ENCODE data around the gene RUFY1. TPM values are rescaled to one million over a fixed set of nuclear protein-coding genes. Genes with fewer than 3 reads are reported as not detected.

Gene RUFY1
- total RNA-seq, 1 experiment from 2014 or later = 41.4 TPM

DNA sequence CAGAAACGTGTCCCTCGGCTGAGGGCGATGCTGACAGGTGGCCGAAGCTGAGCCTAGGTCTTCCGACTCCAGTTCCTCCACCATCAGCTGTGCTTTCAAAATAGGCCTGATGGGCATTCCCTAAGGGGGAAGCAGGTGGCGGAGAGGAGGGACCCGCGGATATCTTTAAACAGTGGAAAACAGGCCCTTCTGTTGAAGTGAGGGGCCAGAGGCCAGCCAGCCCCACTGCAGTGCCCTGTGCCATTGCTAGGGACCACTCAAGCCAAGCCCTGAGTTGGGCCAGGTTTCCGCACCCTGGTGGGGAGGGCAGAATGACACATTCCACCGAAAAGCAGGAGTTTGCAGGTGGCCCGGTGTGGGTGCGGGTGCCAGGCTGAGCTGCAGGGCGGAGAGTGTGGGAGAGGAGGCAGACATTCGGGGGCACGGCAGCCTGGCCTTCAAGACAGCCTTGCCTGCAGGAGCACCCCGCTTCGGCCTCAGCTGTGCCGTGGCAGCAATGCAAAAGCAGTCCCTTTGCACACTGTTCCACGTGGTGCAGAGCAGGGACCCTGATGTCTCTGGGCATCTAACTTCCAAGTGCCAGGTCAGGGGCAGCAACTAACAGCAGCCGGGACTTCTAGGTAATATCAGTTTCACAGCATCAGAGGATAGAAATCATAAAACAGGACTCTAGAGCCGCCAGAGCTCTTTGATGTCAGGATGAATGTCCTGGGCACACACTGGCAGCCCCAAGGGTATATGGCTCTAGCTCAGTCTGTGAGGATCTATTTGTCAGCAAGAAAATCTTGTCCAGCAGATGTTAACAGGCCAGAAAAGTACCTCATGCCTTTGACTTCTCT is 55.9 kb downstream of the RUFY1 start:
- no peaks in the 10 kb centered on the region for H3K27me3 ChIP-seq (replicated peaks; ENCODE audit: insufficient read depth, low read depth, low read length, poor library complexity)
- ChIA-PET POLR2A (ENCODE audit: low non-redundant PET) (no interaction called here), CTCF (no interaction called here)
- no peaks in the 10 kb centered on the region for H3K9me3 ChIP-seq (ENCODE audit: low read depth, low read length, poor library complexity, severe bottlenecking)
- no peak for TF ChIP-seq CTCF (conservative IDR thresholded peaks at IDR 0.05; ENCODE audit: low read depth, low read length)
- TF ChIP-seq EZH2 (IDR thresholded peaks at IDR 0.05; ENCODE audit: borderline replicate concordance, low read depth, low read length, poor library complexity, severe bottlenecking) = no peak
- H3K36me3 ChIP-seq (ENCODE audit: insufficient read depth, low read length, poor library complexity, severe bottlenecking) = peaks cover 45% of the 10 kb centered on the region
- H3K4me1 ChIP-seq (ENCODE audit: insufficient read depth, low read length, poor library complexity, severe bottlenecking) = no peaks in the 10 kb centered on the region
- no peak overlapping the region for H3K4me3 ChIP-seq (ENCODE audit: low read depth, low read length, poor library complexity, severe bottlenecking)
- BruUV-seq (replicated peaks) = no TSS peak
- H3K27ac ChIP-seq (ENCODE audit: low read depth, low read length, poor library complexity, severe bottlenecking) = no peak overlapping the region
- DNase-seq (ENCODE audit: low spot score) = no peak
- intact Hi-C loops (cut with micrococcal nuclease; ENCODE audit: unreplicated experiment) = no loop called here

- peaks cover 51% of the 10 kb centered on the region for H3K36me3 ChIP-seq (ENCODE audit: insufficient read depth, low read length, poor library complexity, severe bottlenecking)
- no peaks in the 10 kb centered on the region for H3K27me3 ChIP-seq (replicated peaks; ENCODE audit: insufficient read depth, low read depth, low read length, poor library complexity)
- H3K4me1 ChIP-seq (ENCODE audit: insufficient read depth, low read length, poor library complexity, severe bottlenecking) = no peaks in the 10 kb centered on the region
- TF ChIP-seq EZH2 (IDR thresholded peaks at IDR 0.05; ENCODE audit: borderline replicate concordance, low read depth, low read length, poor library complexity, severe bottlenecking) (no peak), CTCF (conservative IDR thresholded peaks at IDR 0.05; ENCODE audit: low read depth, low read length) (no peak)
- POLR2A ChIA-PET (ENCODE audit: low non-redundant PET) = no interaction called here
- no peaks in the 10 kb centered on the region for H3K9me3 ChIP-seq (ENCODE audit: low read depth, low read length, poor library complexity, severe bottlenecking)
- CTCF ChIA-PET = no interaction called here
- intact Hi-C loops (cut with micrococcal nuclease; ENCODE audit: unreplicated experiment) = no loop called here
- no peak for DNase-seq (ENCODE audit: low spot score)
- no peak overlapping the region for H3K27ac ChIP-seq (ENCODE audit: low read depth, low read length, poor library complexity, severe bottlenecking)
- BruUV-seq (replicated peaks) = no TSS peak
- no peak overlapping the region for H3K4me3 ChIP-seq (ENCODE audit: low read depth, low read length, poor library complexity, severe bottlenecking)
Measured at GRCh38 chr5:179606910-179607159, 56.5 kb downstream of the RUFY1 start.

GRCh38 chr5:179607160-179607931 is 57.0 kb downstream of the RUFY1 start:
- CTCF ChIA-PET = no interaction called here
- DNase-seq (ENCODE audit: low spot score) = no peak
- no peaks in the 10 kb centered on the region for H3K27me3 ChIP-seq (replicated peaks; ENCODE audit: insufficient read depth, low read depth, low read length, poor library complexity)
- no peaks in the 10 kb centered on the region for H3K4me1 ChIP-seq (ENCODE audit: insufficient read depth, low read length, poor library complexity, severe bottlenecking)
- POLR2A ChIA-PET (ENCODE audit: low non-redundant PET) = no interaction called here
- BruUV-seq (replicated peaks) = no TSS peak
- no peak overlapping the region for H3K27ac ChIP-seq (ENCODE audit: low read depth, low read length, poor library complexity, severe bottlenecking)
- TF ChIP-seq EZH2 (IDR thresholded peaks at IDR 0.05; ENCODE audit: borderline replicate concordance, low read depth, low read length, poor library complexity, severe bottlenecking) (no peak), CTCF (conservative IDR thresholded peaks at IDR 0.05; ENCODE audit: low read depth, low read length) (no peak)
- no peaks in the 10 kb centered on the region for H3K9me3 ChIP-seq (ENCODE audit: low read depth, low read length, poor library complexity, severe bottlenecking)
- H3K36me3 ChIP-seq (ENCODE audit: insufficient read depth, low read length, poor library complexity, severe bottlenecking) = peaks cover 55% of the 10 kb centered on the region
- intact Hi-C loops (cut with micrococcal nuclease; ENCODE audit: unreplicated experiment) = no loop called here
- H3K4me3 ChIP-seq (ENCODE audit: low read depth, low read length, poor library complexity, severe bottlenecking) = no peak overlapping the region

Measured in A673 (cell line).